HG03039 (cell line): ENCODE measurements around the gene KCNMA1.

Experiments
- ATAC-seq: cut with Tn5 transposase; IDR thresholded peaks from one replicate; pipeline ENCODE4 v1.9.1; 2021; ENCODE audit warnings: mild to moderate bottlenecking, moderate library complexity; ENCODE audit not compliant: unreplicated experiment

KCNMA1 gene

GRCh38 chr10:76858721-76859120 lies 778.9 kb downstream of the KCNMA1 start:
- no peak for ATAC-seq

- no peak for ATAC-seq
Measured at GRCh38 chr10:76840802-76841201, 796.8 kb downstream of the KCNMA1 start.

- ATAC-seq: no peak
Measured at GRCh38 chr10:76839276-76839675, 798.3 kb downstream of the KCNMA1 start.

- ATAC-seq: no peak
Measured at GRCh38 chr10:76830218-76830617, 807.4 kb downstream of the KCNMA1 start.

GRCh38 chr10:76829724-76830123 lies 807.9 kb downstream of the KCNMA1 start:
- ATAC-seq: no peak
